Mucosa of descending colon (tissue), 3 donors: Measurements from ENCODE around the gene NR3C1. TPM values are rescaled to one million over a fixed set of nuclear protein-coding genes. Genes with fewer than 3 reads are reported as not detected.

Experiments
- ATAC-seq: fragments of 200-7000 bp; cut with Tn5 transposase; one replicate; pipeline ENCODE4 v1.9.1; 2020; ENCODE audit warnings: mild to moderate bottlenecking, moderate library complexity
- DNase-seq, 3 donors: peaks; one replicate each; pipeline ENCODE4 v3.0.0-alpha.2; 2020
- H3K36me3 ChIP-seq: fragments of 200-600 bp; one replicate; pipeline ENCODE4 v1.8.0; 2021; ENCODE audit warnings: low read depth, mild to moderate bottlenecking
- H3K4me1 ChIP-seq: fragments of 200-600 bp; one replicate; pipeline ENCODE4 v1.8.0; 2021; ENCODE audit warnings: low read depth, mild to moderate bottlenecking
- H3K4me3 ChIP-seq: fragments of 200-600 bp; one replicate; pipeline ENCODE4 v1.8.0; 2021; ENCODE audit warnings: mild to moderate bottlenecking
- H3K9me3 ChIP-seq: fragments of 200-600 bp; one replicate; pipeline ENCODE4 v1.8.0; 2021; ENCODE audit warnings: mild to moderate bottlenecking
- intact Hi-C, 2 donors: fragments of 100-400 bp; cut with DNase I in 1 of 2; cut with micrococcal nuclease in 1 of 2; formaldehyde crosslinking; loops; one replicate each; pipeline versions ENCODE4 v1.11.0 to v1.11.1; 2022; cut with DNase I, micrococcal nuclease
- total RNA-seq, 3 donors: library from RNA; stranded (reverse); fragmentation: NEBNext Ultra II Directional in 2 of 3; extraction: Animal tissue kit (Norgen Biotek cat#: 25700) in 2 of 3; gene quantifications; one replicate each; pipeline versions ENCODE4 v1.2.1 to v1.2.4, GENCODE V29; 2021 to 2023
- TF ChIP-seq, protein P1 (sequence below): fragments of 200-600 bp; IDR thresholded peaks from one replicate; pipeline ENCODE4 v1.8.0; 2022; ENCODE audit warnings: antibody characterized with exemption, mild to moderate bottlenecking
- donor health status: DM: no; HTN: no; CAD: no; lungs with moderate emphysema.
- donor health status: DM: no; HTN: no; CAD: no.
- donor health status: DM: no; HTN: yes; CAD: no.

The NR3C1 gene
- total RNA-seq, 3 donors from 2014 or later, result 25.6 to 59.0 (median 27.7) TPM

DNA sequence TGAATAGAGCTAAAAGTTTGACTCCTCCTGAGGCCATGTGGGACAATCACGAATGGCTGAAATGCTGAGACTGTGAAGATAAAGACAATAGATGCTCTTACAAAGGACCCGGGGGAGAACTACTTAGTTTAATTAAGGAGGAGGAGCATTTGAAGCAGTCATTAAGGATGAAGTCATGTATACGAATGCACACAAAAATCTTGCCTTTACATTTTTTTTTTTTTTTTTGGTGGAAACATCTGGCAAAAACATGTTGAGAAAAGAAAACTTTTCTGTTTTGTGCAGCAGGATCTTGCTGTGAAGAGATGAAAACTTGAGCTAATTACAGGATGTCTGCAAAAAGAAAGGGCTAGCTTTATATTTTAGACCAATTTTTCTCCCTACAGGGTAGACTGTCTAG lies 42.3 kb upstream of the NR3C1 start:
- H3K9me3 ChIP-seq, result no peaks in the 10 kb centered on the region
- intact Hi-C loops, result no loop called here
- DNase-seq, result no peak
- no peak overlapping the region for H3K4me3 ChIP-seq
- TF ChIP-seq, protein P1, sequence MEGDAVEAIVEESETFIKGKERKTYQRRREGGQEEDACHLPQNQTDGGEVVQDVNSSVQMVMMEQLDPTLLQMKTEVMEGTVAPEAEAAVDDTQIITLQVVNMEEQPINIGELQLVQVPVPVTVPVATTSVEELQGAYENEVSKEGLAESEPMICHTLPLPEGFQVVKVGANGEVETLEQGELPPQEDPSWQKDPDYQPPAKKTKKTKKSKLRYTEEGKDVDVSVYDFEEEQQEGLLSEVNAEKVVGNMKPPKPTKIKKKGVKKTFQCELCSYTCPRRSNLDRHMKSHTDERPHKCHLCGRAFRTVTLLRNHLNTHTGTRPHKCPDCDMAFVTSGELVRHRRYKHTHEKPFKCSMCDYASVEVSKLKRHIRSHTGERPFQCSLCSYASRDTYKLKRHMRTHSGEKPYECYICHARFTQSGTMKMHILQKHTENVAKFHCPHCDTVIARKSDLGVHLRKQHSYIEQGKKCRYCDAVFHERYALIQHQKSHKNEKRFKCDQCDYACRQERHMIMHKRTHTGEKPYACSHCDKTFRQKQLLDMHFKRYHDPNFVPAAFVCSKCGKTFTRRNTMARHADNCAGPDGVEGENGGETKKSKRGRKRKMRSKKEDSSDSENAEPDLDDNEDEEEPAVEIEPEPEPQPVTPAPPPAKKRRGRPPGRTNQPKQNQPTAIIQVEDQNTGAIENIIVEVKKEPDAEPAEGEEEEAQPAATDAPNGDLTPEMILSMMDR, result no peak
- ATAC-seq, result no peak
- no peaks in the 10 kb centered on the region for H3K4me1 ChIP-seq
- H3K36me3 ChIP-seq, result no peaks in the 10 kb centered on the region

GRCh38 chr5:143443330-143443729 lies 39.8 kb upstream of the NR3C1 start:
- DNase-seq (no peak), ATAC-seq (no peak)
- TF ChIP-seq, protein P1, result no peak
- H3K4me1 ChIP-seq, result no peaks in the 10 kb centered on the region
- no peaks in the 10 kb centered on the region for H3K9me3 ChIP-seq
- intact Hi-C loops, result no loop called here
- no peak overlapping the region for H3K4me3 ChIP-seq
- H3K36me3 ChIP-seq, result no peaks in the 10 kb centered on the region

GRCh38 chr5:143442385-143442784 lies 38.9 kb upstream of the NR3C1 start:
- Histone ChIP-seq H3K4me1 (no peaks in the 10 kb centered on the region), H3K36me3 (no peaks in the 10 kb centered on the region), H3K4me3 (no peak overlapping the region), H3K9me3 (no peaks in the 10 kb centered on the region)
- intact Hi-C loops, result no loop called here
- no peak for DNase-seq
- TF ChIP-seq, protein P1, result no peak
- ATAC-seq, result no peak

- no peaks in the 10 kb centered on the region for H3K9me3 ChIP-seq
- H3K4me3 ChIP-seq, result no peak overlapping the region
- intact Hi-C loops, result no loop called here
- H3K36me3 ChIP-seq, result no peaks in the 10 kb centered on the region
- ATAC-seq, result no peak
- no peak for DNase-seq
- TF ChIP-seq, protein P1, result no peak
- no peaks in the 10 kb centered on the region for H3K4me1 ChIP-seq
Measured at GRCh38 chr5:143440448-143441115, 37.1 kb upstream of the NR3C1 start.

DNA sequence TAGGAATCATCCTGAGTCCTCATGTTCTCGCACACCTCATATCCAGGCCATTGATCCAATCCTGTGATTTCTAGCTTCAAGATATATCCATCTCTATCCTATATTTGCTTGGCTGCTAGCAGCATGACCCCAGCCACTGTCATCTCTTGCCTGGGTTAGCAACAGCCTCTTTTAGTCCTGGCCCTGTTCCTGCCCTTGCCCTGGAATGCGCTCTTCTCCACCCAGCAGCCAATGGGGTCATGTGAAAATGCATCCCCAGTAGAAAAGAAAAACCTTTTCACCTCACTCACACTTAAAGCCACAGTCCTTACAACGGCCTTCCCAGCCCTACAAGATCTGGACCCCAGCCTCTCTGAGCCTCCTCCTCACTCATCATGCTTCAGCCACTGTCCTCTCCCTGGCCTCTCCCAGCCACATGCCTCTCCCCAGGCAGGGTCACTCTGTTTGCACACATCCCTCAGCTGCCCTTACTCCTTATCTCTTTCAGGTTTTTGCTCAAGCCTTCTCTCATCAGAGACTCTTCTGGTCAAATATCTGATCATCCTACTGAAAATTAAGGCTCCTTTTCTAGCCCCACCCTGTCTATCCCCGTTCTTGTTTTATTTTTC lies 34.3 kb upstream of the NR3C1 start:
- intact Hi-C loops, result no loop called here
- no peak for DNase-seq
- Histone ChIP-seq H3K4me1 (no peaks in the 10 kb centered on the region), H3K36me3 (no peaks in the 10 kb centered on the region), H3K4me3 (no peak overlapping the region), H3K9me3 (no peaks in the 10 kb centered on the region)
- TF ChIP-seq, protein P1, result no peak
- ATAC-seq, result no peak
